BLaER1 treated with 17β-estradiol and CSF1 and Interleukin-3, amounts not matched to agents 10 nM and 100 nM (cell line): Measurements from ENCODE around the gene HGS.
A peak's percentile ranks its signal among the peaks of the same experiment; 100 is the strongest.

Experiments used
- H3K27ac ChIP-seq, 11 experiments: shearing (Covaris generic); formaldehyde crosslinking; 2 replicates each; pipeline ENCODE4 v1.8.1; 2022
- H3K27me3 ChIP-seq, 11 experiments: shearing (Covaris generic); formaldehyde crosslinking; 2 replicates each; pipeline ENCODE4 v1.8.1; 2022
- H3K36me3 ChIP-seq, 11 experiments: shearing (Covaris generic); formaldehyde crosslinking; 2 replicates each; pipeline ENCODE4 v1.8.1; 2022
- H3K4me1 ChIP-seq, 10 experiments: shearing (Covaris generic); formaldehyde crosslinking; 2 replicates each; pipeline ENCODE4 v1.8.1; 2022
- H3K4me2 ChIP-seq, 11 experiments: shearing (Covaris generic); formaldehyde crosslinking; 2 replicates each; pipeline ENCODE4 v1.8.1; 2022
- H3K4me3 ChIP-seq, 10 experiments: shearing (Covaris generic); formaldehyde crosslinking; 2 replicates each; pipeline ENCODE4 v1.8.1; 2022
- H3K9ac ChIP-seq, 11 experiments: shearing (Covaris generic); formaldehyde crosslinking; 2 replicates each; pipeline ENCODE4 v1.8.1; 2022
- H3K9me3 ChIP-seq, 11 experiments: shearing (Covaris generic); formaldehyde crosslinking; replicated peaks in 1 of 11; 2 replicates each; pipeline ENCODE4 v1.8.1; 2022
- H4K20me1 ChIP-seq, 11 experiments: shearing (Covaris generic); formaldehyde crosslinking; 2 replicates each; pipeline ENCODE4 v1.8.1; 2022
- Cebpa-rat ChIP-seq, 11 experiments: shearing (Covaris generic); IDR thresholded peaks; 2 replicates each; pipeline ENCODE4 v1.8.1; 2022

The HGS gene

DNA sequence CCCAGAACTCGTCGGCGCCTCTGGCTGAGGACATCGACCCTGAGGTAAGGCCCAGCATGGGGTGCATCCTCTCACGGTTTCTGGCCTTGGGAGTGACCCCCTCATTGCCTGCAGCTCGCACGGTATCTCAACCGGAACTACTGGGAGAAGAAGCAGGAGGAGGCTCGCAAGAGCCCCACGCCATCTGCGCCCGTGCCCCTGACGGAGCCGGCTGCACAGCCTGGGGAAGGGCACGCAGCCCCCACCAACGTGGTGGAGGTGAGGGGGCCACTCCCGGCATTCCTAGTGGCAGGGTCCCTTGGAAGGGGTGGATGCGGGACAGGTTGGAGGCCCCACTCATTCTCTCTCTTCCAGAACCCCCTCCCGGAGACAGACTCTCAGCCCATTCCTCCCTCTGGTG lies 11.0 kb downstream of the HGS start:
- Histone ChIP-seq H3K27me3 (no peaks in the 10 kb centered on the region), H3K36me3 (peaks cover 100% of the 10 kb centered on the region in 11 experiments), H3K9ac (0 out of 22 replicates have a peak overlapping the region, but pooled peaks of 1 of the 11 experiments have one; percentile 10), H3K27ac (no peak overlapping the region), H3K4me1 (no peaks in the 10 kb centered on the region), H3K9me3 (no peaks in the 10 kb centered on the region), H3K4me3 (no peak overlapping the region), H4K20me1 (peaks cover 50 to 100% (median 100%) of the 10 kb centered on the region in 11 experiments), H3K4me2 (no peak overlapping the region)
- no peak for TF ChIP-seq Cebpa-rat (IDR thresholded peaks at IDR 0.05)

DNA sequence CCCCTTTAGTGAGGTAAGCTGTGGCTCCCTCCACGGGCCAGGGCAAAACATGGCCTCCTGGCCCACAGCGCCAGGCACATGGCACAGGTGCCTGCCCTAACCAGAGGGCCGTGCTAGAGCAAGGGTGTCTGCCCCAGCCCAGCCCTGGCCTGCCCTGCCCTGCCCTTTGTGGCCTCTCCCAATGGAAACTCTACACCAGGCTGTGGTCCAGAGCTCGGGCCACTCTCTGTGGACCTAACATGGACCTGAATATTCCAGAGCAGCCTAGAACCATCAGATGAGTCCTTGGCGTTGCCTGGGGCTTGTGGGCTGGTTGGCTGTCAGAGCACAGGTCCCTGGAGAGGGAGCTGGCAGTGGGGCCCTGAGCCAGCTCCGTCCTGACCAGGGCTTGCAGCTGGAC lies 11.4 kb downstream of the HGS start:
- TF ChIP-seq Cebpa-rat (IDR thresholded peaks at IDR 0.05): no peak
- H3K9ac ChIP-seq: 0 out of 22 replicates have a peak overlapping the region, but pooled peaks of 1 of the 11 experiments have one; percentile 18
- no peak overlapping the region for H3K4me2 ChIP-seq
- H3K36me3 ChIP-seq: peaks cover 98 to 100% (median 100%) of the 10 kb centered on the region in 11 experiments
- no peak overlapping the region for H3K4me3 ChIP-seq
- no peaks in the 10 kb centered on the region for H3K27me3 ChIP-seq
- H3K4me1 ChIP-seq: no peaks in the 10 kb centered on the region
- H3K27ac ChIP-seq: no peak overlapping the region
- H3K9me3 ChIP-seq: no peaks in the 10 kb centered on the region
- peaks cover 46 to 100% (median 100%) of the 10 kb centered on the region in 11 experiments for H4K20me1 ChIP-seq

DNA sequence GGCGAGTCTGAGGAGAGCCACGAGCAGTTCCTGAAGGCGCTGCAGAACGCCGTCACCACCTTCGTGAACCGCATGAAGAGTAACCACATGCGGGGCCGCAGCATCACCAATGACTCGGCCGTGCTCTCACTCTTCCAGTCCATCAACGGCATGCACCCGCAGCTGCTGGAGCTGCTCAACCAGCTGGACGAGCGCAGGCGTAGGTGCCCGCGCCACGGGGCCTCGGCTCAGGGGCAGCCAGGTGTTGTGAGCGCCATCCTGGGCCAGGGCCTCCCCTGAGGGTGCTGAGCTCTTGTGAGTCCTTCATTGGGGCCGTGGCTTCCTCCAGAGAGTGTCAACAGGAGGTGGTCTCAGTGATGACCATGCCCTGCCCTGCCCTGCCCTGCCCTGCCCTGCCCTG lies 12.0 kb downstream of the HGS start:
- Histone ChIP-seq H3K4me1 (peaks cover 1 to 3% (median 3%) of the 10 kb centered on the region in 10 experiments; a peak in 18 of 20 replicates), H3K4me3 (no peak overlapping the region), H3K4me2 (no peak overlapping the region), H3K36me3 (peaks cover 96 to 100% (median 99%) of the 10 kb centered on the region in 11 experiments), H3K27me3 (no peaks in the 10 kb centered on the region), H4K20me1 (peaks cover 43 to 100% (median 100%) of the 10 kb centered on the region in 11 experiments; a peak in 21 of 22 replicates), H3K9ac (0 out of 22 replicates have a peak overlapping the region, but pooled peaks of 1 of the 11 experiments have one; percentile 18), H3K9me3 (no peaks in the 10 kb centered on the region), H3K27ac (no peak overlapping the region)
- TF ChIP-seq Cebpa-rat (IDR thresholded peaks at IDR 0.05): no peak

DNA sequence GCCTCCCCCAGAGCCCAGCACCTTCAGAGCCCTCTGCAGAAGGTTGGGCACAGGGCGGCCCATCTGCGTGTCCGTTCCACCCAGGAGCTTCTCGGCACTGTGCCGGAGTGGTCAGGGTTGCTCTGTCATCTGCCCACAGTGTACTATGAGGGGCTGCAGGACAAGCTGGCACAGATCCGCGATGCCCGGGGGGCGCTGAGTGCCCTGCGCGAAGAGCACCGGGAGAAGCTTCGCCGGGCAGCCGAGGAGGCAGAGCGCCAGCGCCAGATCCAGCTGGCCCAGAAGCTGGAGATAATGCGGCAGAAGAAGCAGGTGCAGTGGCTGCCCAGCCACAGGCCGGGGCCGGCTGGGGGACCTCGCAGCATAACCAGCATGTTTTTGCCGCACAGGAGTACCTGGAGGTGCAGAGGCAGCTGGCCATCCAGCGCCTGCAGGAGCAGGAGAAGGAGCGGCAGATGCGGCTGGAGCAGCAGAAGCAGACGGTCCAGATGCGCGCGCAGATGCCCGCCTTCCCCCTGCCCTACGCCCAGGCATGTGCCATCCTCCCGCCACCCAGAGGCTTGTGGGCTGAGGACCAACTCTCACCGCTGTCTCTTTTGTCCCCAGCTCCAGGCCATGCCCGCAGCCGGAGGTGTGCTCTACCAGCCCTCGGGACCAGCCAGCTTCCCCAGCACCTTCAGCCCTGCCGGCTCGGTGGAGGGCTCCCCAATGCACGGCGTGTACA lies 12.6 kb downstream of the HGS start:
- no peaks in the 10 kb centered on the region for H3K27me3 ChIP-seq
- peaks cover 46 to 100% (median 100%) of the 10 kb centered on the region in 11 experiments; a peak in 21 of 22 replicates for H4K20me1 ChIP-seq
- H3K4me2 ChIP-seq: no peak overlapping the region
- H3K9me3 ChIP-seq: no peaks in the 10 kb centered on the region
- no peak overlapping the region for H3K4me3 ChIP-seq
- no peak overlapping the region for H3K27ac ChIP-seq
- peaks cover 7 to 9% (median 8%) of the 10 kb centered on the region in 10 experiments for H3K4me1 ChIP-seq
- TF ChIP-seq Cebpa-rat (IDR thresholded peaks at IDR 0.05): no peak
- peaks cover 96 to 100% (median 99%) of the 10 kb centered on the region in 11 experiments for H3K36me3 ChIP-seq
- H3K9ac ChIP-seq: 0 out of 22 replicates have a peak overlapping the region, but pooled peaks of 1 of the 11 experiments have one; percentile 2

DNA sequence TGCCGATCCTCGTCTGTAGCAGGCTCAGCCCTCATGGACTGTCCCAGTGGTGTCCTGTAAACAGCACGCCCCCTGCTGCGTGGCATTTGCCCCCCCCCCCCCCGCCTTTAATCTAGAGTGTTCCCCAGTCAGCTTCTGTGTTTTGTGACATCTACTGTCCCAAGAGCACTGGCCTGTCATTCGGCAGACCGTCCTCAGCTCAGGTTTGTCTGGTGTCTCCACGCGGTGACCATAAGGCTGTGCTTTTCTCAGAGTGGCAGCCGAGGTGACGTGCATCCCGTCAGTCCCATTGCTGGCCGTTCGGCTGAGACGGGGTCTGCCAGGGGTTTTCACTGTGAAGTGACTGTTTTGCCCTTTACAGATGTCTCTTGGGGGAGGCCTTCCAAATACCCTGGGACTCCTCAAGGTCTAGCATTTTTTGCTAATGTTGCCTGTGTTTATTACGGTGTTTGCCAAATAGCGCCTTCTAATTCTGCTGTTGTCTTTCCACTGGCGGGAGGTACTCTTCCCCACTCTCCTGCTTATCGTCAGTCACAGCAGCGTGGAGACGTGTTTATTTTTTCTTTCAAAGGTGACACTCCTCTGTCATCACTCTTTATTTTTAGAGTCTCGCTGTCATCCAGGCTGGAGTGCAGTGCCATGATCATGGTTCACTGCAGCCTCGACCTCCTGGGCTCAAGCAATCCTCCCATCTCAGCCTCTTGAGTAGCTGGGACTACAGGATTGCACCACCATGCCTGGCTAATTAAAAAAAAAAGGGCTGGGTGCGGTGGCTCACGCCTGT lies 13.6 kb downstream of the HGS start:
- H4K20me1 ChIP-seq: peaks cover 57 to 100% (median 100%) of the 10 kb centered on the region in 11 experiments; a peak in 21 of 22 replicates
- no peak overlapping the region for H3K4me3 ChIP-seq
- H3K9me3 ChIP-seq: no peaks in the 10 kb centered on the region
- H3K9ac ChIP-seq: peak overlapping the region in 4 of 11 experiments; percentile 2 to 27 (median 22); a peak in 2 of 22 replicates
- TF ChIP-seq Cebpa-rat (IDR thresholded peaks at IDR 0.05): no peak
- H3K27me3 ChIP-seq: no peaks in the 10 kb centered on the region
- H3K27ac ChIP-seq: no peak overlapping the region
- H3K36me3 ChIP-seq: peaks cover 91 to 99% (median 98%) of the 10 kb centered on the region in 11 experiments
- peaks cover 18 to 19% (median 19%) of the 10 kb centered on the region in 10 experiments for H3K4me1 ChIP-seq
- no peak overlapping the region for H3K4me2 ChIP-seq

DNA sequence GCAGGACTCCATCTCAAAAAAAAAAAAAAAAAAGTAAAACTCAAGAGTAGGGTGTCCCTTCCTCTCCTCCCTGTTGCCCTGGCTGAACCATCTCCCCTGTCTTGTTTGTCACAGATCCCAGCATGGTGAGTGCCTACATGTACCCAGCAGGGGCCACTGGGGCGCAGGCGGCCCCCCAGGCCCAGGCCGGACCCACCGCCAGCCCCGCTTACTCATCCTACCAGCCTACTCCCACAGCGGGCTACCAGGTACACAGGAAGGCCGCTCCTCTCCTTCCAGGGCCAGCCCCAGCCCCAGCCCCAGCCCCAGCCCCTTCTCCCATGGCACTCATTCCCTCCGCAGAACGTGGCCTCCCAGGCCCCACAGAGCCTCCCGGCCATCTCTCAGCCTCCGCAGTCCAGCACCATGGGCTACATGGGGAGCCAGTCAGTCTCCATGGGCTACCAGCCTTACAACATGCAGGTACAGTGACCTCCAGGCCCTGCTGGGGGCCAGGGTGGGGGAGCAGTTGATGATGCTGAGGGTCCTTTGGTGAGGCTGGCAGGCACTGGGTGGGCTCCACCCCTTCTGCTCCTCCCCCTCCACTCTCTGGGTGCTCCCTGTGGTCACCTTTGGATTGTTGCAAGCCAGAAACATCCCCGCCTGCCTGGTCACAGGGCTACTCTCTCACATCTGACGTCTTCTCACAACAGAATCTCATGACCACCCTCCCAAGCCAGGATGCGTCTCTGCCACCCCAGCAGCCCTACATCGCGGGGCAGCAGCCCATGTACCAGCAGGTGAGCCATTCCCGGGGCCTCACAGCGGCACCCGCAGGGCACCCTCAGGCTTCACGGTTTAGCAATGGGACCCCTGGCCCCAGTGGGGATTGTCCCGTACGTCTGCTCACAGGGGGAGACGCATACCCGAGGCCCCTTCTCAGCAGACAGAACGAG lies 16.8 kb downstream of the HGS start:
- no peak for TF ChIP-seq Cebpa-rat (IDR thresholded peaks at IDR 0.05)
- peak overlapping the region; percentile 91 to 99 (median 98); a peak in 19 of 22 replicates for H3K9ac ChIP-seq
- H3K9me3 ChIP-seq: no peaks in the 10 kb centered on the region
- H3K4me1 ChIP-seq: peaks cover 27 to 31% (median 28%) of the 10 kb centered on the region in 10 experiments
- peak overlapping the region in 4 of 10 experiments; percentile 92 to 99 (median 96); a peak in 5 of 20 replicates for H3K4me3 ChIP-seq
- peaks cover 58 to 93% (median 80%) of the 10 kb centered on the region in 11 experiments; a peak in 21 of 22 replicates for H4K20me1 ChIP-seq
- H3K4me2 ChIP-seq: peak overlapping the region; percentile 92 to 100 (median 98); a peak in 21 of 22 replicates
- H3K36me3 ChIP-seq: peaks cover 64 to 85% (median 82%) of the 10 kb centered on the region in 11 experiments
- peak overlapping the region in 5 of 11 experiments; percentile 14 to 98 (median 96); a peak in 7 of 22 replicates for H3K27ac ChIP-seq
- H3K27me3 ChIP-seq: no peaks in the 10 kb centered on the region

DNA sequence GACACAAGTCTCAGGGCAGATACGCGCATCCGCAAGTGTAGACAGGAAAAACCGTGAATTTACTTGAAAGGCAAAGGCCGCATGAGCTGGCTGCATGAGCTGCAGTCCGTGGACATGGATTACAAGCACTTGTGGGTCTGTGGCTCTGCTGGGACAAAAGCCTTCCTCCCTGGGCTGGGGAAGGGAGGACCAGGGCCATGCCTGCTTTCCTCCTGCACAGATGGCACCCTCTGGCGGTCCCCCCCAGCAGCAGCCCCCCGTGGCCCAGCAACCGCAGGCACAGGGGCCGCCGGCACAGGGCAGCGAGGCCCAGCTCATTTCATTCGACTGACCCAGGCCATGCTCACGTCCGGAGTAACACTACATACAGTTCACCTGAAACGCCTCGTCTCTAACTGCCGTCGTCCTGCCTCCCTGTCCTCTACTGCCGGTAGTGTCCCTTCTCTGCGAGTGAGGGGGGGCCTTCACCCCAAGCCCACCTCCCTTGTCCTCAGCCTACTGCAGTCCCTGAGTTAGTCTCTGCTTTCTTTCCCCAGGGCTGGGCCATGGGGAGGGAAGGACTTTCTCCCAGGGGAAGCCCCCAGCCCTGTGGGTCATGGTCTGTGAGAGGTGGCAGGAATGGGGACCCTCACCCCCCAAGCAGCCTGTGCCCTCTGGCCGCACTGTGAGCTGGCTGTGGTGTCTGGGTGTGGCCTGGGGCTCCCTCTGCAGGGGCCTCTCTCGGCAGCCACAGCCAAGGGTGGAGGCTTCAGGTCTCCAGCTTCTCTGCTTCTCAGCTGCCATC lies 17.7 kb downstream of the HGS start:
- Histone ChIP-seq H3K27me3 (no peaks in the 10 kb centered on the region), H4K20me1 (peaks cover 53 to 93% (median 78%) of the 10 kb centered on the region in 11 experiments; a peak in 21 of 22 replicates), H3K4me1 (peaks cover 27 to 31% (median 28%) of the 10 kb centered on the region in 10 experiments), H3K4me3 (peak overlapping the region; percentile 86 to 100 (median 96)), H3K36me3 (peaks cover 64 to 85% (median 82%) of the 10 kb centered on the region in 11 experiments), H3K4me2 (peak overlapping the region; percentile 92 to 100 (median 98)), H3K27ac (peak overlapping the region in 10 of 11 experiments; percentile 7 to 98 (median 96); a peak in 16 of 22 replicates), H3K9me3 (no peaks in the 10 kb centered on the region), H3K9ac (peak overlapping the region; percentile 91 to 99 (median 98))
- no peak for TF ChIP-seq Cebpa-rat (IDR thresholded peaks at IDR 0.05)
